Body of pancreas (tissue), 4 donors: ENCODE results near the gene EGFLAM.

Experiments
- POLR2A ChIP-seq, 3 donors: fragments of 450-650 bp; IDR thresholded peaks; one replicate each; pipeline ENCODE4 v1.6.1; 2016; ENCODE audit warnings: antibody characterized with exemption in 3 of 3, mild to moderate bottlenecking in 2 of 3
- TF ChIP-seq, protein P1 (sequence below), 7 experiments: fragments of 450-650 bp in 4 of 7; fragments of 200-600 bp in 3 of 7; sonication (generic) in 3 of 7; IDR thresholded peaks; one replicate each; pipeline ENCODE4 v1.5.1; 2016 to 2019; ENCODE audit warnings: antibody characterized with exemption in 7 of 7

DNA sequence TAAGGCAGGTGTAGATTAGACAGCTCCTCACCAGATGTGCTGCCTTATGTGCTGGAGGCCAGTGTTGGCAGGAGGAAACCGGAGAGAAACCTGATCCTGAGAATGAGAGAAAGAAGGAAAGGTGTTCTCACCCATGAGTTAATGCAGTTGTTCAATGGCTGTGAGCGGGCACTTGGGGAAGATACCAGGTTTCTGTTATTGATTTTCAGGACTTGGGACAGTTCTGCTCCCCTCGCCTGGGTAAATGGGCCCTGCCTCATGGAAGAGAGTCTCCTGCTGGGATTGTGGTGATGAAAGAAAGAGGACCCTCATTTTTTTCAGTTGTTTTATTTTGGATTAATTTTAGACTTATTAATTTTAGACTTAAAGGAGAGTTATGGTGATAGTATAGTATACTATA lies 59.5 kb downstream of the EGFLAM start:
- TF ChIP-seq, protein P1, sequence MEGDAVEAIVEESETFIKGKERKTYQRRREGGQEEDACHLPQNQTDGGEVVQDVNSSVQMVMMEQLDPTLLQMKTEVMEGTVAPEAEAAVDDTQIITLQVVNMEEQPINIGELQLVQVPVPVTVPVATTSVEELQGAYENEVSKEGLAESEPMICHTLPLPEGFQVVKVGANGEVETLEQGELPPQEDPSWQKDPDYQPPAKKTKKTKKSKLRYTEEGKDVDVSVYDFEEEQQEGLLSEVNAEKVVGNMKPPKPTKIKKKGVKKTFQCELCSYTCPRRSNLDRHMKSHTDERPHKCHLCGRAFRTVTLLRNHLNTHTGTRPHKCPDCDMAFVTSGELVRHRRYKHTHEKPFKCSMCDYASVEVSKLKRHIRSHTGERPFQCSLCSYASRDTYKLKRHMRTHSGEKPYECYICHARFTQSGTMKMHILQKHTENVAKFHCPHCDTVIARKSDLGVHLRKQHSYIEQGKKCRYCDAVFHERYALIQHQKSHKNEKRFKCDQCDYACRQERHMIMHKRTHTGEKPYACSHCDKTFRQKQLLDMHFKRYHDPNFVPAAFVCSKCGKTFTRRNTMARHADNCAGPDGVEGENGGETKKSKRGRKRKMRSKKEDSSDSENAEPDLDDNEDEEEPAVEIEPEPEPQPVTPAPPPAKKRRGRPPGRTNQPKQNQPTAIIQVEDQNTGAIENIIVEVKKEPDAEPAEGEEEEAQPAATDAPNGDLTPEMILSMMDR (IDR thresholded peaks at IDR 0.05), result no peak
- TF ChIP-seq POLR2A (IDR thresholded peaks at IDR 0.05), result no peak
